ENCODE measurements around the gene SHB.

The SHB gene

DNA sequence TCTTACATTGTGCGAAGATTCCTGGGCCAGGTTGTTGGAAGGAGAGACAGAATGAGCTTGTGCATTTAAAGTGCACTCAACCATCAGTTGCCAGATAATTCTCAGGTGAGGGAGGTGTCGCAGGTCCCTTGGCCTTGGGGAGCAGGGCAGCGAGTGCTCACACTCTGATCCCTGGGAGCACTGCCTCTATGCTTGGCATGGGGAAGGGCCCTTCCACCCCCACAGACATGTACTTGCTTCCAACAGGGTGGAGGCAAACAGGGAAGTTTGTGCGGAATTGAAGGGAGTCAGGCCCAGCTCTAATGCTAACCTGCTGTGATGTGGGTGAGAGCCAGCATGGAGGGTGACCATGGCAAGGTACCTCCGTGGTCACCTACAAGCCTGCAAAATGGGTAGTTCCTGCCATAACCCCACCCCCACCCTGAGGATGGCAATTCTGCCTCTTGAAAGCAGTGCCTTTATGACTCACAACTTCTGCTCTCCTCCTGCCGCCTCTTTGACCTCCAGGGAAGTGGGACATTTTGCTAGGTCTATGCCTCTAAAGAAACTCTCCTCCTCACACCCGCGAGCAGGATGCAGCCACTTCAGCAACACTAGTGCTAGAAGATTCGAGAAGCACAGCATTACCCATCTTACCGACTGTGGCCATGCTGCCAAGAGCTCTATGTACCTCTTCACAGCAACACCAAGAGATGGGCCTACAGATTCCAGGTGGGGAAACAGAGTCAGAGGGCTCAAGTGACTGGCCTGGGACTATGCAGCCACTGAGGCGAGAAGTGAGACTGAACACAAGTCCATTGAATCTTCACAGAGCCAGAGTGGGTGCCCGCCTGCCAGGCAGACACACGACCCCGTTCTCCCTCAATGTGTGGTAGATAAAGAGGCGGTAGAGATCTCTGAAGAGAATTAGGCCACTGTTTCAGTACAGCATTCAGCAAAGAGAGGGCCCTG, 143.0 kb downstream of the SHB start:
- no peak for DNase-seq

DNA sequence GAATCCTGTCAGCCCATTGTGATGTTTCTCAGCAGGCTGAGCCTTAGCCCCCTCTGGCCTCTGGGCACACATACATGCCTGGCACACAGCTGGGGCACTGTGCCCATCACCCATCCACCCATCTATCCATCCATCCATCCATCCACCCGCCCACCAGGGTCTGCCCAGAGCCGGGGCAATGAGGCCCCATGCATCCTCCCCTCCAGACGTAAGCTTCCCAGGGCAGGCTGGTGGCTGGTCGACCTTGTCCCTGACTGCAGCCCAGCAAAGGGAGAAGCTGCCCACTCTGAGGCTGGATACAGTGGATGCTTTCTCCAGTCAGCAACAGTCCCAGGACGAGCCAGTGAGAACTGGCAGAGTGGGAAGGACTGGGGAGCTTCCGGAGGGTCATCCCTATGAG, 144.0 kb downstream of the SHB start:
- no peak for DNase-seq

DNA sequence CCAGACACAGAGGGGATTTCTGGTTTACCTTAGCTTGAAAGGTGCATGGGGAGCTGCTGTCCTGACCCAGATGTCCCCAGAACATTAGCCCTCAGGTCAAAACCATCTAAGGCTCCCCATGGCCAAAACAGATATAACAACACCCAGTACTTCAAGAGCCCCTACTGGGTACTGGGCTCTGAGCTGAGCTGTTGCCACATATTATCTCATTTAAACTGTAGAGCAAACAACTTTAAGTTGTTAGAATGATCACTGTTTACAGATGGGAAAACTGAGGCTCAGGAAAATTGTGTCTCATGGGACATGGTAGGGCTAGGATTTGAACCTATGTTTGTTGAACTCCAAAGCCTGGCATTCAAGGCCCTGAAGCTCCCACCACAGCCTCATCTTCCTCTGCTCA, 144.5 kb downstream of the SHB start:
- DNase-seq: no peak

DNA sequence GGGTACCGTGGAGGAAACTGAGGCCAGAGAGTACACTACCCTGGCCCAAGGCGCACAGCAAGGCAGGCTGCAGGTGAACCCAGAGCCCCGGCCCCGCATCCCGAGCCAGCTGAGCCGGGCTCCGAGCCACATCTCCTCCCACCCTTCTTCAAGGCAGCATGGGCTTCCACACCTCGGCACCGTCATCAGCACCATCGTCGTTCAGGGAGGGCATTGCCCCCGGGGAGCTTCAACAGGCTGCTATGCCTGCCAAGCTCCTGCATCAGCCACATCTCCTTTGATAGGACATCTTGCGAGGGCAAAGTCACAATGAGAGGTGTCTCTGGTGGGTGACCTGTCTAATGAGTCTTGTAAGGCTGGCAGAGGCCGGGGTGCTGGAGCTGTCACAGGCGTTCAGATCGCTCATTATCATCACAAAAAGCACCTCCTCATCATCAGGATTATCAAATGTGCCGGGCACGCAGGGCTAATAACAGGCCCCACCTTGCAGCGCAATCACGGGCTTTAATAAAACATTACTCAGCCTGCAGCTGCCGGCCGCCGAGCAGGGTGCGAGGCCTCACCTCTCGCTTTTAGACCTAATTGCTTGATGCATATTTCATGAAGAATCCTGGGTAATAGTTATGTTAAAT, 145.1 kb downstream of the SHB start:
- DNase-seq: no peak

DNA sequence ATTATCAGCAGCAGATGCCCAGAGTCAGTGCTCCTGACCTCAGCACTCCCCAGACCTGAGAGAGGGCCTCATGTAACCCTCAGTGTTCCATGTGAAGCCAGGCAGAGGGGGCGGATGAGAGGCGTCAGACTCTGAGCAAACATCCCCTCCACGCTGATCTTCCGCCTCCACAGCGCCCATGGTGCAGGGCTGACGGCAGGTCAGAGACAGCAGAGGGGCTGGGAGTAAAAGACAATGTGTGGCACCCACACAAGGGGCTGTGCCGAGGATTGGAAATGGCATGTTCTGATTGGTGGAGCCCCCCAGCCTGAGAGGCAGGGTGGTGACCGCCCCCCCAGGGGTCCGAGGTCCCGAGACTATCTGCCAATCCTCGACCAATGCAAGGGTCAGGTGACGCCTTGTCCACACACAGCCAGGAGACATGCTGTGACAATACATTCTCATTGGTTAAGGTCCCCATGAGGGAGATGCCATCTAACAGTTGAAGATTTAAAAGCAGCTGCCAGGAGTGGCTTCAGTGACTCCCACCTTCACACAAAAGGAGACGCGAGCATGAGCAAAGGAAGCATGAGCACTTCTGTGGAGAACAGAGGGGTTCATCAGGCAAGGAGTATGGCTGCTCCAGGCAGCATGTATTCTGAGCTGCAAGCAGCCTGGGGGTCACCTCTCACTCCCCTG, 145.8 kb downstream of the SHB start:
- DNase-seq: no peak

DNA sequence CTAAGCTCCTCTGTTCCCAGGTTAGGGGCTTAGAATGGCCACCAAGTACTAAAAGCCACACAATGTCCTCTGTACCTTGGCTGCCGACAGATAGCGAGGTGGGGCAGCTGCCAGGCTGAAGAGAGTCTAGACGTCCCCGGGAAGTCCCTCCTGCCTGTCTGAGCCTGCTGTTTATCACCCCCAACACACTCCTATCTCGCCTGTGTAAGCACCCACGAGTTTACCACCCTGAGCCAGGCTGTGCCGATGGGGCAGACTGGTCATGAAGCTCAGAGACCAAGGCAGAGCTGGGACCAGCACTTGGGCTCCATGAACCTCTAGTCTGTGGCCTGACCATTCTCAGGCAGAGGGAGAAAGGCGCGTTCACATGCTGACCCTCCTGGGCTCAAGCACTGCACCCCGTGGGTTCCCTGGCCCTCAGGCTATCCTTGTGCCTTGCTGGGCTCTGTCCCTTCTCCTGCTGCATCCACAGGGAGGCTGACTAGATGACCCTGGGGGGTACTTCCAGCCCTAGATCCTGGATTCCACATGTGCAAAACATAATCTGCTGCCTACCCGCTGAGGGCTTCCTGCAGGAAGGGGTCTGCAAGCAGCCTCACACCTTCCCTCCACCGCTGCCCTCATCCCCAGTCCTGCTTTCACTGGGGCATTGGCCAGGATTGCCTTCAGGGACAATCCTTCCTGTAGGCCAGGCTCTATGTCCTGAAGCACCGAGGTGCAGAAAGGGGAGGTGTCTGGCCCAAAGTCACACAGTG, 146.5 kb downstream of the SHB start:
- no peak for DNase-seq

DNA sequence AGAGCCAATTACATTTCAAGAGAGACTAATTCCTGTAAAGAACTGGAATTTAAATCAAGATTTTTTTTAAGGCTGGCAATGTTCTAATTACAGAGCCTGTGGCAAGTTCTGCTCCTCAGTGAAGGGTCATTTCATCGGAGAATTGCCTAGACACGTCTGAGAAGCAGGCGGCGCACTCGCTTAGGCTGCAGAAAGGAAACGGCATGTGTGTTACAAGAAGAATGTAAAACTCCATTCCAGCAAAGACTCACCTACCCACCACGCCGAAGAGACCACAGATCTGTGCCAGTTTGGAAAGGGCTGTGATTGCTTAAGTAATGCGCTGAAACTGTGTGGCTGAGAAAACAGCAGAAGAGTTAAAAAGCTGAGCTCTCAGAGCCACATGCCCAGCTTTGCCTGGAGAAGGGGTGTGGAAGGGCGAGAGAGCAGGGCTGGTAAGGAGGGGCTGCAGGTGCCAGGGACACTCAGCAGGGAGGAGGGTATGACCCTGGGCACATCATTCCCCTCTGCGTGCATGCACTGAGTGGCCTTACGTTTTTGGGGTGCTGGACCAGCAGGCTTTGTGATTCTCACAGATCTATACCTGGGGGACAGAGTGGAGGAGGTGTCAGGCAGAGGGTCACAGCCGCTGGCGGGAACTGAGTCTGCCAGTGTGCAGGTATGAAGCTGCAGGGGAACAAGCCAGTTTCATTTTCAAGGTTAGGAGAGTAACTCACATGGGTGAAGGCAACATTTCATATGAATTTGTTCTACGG, 147.3 kb downstream of the SHB start:
- DNase-seq: no peak

DNA sequence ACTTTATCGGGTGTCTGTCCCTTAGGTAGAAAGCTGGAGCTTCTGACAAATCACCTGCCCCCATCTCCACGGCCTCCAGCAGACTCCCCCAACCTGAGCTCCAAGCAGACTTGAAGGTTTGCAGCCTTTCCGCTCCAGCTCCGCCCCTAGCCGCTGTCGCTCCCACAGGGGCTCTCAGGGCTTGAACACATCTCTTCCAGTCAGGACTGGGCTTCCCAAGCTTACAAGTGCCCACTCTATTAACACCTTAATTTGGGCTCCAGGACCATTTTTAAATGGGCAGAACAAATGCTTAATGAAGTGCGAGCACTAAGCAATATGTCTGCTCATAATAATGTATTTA, 147.9 kb downstream of the SHB start:
- DNase-seq: no peak

DNA sequence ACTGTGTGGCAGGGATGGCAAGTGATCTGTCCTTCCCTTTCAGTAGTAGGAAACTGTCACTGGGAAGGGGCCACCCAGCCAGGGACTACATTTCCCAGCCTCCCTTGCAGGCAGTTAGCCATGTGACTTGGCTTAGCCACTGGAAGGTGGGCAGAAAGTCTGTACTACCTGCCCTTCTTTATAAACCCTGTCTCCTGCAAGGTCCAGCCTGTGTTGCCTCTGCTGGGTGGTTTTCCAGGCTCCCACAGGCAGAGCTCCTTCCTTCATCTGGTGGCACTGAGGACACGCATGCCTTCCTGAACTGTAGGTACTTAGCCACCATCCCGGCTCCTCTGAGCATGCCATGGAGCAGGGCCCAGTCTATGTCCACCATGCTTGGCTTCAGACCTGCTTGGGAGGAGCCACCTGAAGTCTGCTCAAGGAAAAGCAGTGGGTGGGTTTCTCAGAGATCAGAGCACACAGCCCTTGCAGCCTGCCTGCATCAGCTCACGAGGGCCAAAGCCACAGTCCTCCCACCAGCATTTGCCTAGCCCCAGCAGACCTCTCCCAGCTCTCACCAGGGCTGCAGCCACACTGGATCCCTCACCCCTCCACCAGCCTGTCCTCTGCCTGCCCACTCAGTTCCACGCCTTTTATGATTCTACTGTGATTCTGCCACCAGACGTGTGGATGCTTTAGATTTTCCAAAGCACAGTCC, 148.4 kb downstream of the SHB start:
- DNase-seq: peak; percentile 7

DNA sequence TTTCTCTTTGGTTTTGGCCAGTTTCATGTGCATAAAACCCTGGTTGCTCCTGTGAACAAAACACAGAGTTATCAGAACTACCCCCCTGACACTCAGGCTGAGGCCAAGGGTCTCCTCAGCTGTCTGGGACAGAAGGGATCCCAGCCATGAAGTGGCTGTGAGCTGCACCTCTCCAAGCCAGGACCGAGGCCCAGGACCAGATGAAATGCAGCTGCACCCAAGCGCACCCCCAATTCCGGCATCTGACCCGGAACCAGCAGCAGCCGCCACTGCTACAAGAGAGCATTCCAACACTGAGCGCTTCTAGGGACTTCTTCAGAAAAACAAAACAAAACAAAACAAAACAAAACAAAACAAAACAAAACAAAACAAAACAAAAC, 149.1 kb downstream of the SHB start:
- no peak for DNase-seq

DNA sequence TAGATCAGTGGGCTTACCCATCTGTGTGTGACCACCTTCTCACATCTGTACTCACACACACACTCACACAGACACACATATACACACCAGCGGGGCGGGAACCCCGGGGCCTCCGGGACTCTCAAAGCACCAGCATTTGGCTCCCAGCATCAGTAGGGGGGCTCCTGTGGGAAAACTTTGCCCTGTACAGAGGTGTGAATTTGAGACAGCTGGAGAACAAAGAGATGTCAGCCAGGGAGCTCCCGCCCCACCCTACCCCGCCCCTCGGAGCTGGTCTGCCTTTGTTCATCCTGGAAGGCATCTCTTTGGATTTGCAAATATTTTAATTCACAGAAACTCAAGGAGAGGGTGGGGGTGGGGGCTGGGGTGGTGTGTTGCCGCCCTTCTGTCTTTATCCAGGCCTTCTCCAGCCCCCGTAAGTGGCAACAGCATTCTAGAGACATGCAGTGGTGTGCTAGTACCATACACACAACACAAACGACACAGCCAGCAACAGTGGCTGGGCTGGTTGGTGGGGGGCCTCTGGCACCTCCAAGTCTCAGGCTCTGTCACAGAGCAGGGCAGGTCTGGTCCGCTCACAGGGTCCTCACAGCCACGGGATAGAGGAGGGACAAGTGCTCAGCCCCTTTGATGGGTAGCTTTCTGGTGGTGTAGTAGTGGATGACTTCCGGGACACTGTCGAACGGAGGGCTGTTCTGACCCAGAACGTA, 149.6 kb downstream of the SHB start:
- DNase-seq: no peak

DNA sequence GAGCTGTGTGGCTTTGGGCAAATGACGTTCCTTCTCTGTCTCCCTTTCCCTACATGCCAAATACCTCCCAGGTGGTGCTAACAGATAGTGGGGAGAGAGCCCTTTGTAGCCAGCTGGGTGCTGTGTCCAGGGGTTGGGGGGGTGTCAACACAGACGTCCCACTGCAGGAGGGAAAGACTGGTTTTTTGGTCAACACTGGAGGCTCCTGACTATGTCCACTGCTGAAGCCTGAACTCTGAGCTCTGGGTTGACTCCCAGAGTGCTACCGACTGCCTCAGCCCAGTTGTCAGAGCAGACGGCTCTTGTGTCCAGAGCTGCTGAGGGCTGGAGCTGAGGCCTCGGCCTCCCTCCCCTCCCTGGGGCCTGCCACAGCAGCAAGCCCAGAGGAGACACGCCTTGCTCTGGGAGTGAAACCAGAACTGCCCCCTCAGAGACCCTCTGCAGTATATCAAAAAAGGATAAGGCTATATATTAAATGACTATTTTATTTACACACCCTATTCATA, 150.3 kb downstream of the SHB start:
- DNase-seq: no peak

DNA sequence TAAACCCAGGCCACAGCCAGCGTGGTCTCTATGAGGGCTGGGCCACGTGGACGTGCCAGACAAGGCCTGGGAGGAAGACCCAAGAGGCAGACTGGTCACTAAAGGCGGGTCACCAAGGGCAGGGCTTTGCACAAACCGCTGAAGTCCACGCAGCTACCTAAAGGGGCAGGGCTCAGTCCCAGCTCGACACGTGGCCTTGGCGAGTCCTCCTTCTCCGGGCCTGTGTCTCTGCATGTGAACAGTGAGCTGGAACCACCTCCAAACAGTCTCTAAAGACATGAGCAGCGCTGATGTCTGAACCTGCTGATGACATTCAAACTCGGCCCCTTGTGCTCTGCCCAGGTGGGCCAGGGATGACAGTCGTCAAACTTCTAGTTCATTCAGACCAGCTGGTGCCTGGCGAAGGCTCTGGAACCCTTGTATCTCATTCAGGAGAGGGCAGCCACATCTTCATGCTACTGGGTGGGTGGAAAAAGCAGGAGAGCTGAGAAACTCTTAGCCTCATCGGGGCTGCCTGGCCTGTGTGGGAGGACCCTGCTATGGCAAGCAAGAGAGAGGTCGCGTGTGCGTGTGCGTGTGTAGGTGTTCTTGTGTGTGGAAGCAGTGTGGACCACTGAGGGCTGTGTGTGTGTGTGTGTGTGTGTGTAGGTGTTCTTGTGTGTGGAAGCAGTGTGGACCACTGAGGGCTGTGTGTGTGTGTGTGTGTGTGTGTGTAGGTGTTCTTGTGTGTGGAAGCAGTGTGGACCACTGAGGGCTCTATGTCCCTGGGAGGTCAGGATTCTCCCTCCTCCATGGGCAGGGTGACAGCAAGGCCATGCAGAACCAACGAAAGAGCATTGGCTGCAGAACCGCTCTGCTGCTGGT, 151.0 kb downstream of the SHB start:
- DNase-seq: no peak

DNA sequence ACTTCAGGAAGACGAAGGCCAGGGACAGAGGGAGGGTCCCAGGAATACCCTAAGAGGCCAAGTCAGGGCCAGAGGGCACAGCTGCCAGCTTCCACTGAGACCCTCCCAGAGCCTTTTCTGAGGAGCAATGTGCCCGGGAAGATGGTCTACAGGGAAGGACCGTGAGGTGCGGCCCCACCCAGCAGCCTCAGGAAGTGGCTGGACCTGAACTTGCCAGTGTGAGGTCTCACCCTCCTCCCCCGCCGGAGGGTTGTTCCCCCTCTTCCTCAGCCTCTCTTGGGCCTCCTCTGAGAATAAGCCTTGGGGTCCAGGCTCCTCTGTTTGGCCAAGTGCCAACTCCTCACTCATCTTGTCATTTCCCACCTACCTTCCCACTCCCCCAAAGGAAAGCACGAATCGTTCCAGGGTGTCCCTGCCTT, 151.7 kb downstream of the SHB start:
- DNase-seq: no peak

DNA sequence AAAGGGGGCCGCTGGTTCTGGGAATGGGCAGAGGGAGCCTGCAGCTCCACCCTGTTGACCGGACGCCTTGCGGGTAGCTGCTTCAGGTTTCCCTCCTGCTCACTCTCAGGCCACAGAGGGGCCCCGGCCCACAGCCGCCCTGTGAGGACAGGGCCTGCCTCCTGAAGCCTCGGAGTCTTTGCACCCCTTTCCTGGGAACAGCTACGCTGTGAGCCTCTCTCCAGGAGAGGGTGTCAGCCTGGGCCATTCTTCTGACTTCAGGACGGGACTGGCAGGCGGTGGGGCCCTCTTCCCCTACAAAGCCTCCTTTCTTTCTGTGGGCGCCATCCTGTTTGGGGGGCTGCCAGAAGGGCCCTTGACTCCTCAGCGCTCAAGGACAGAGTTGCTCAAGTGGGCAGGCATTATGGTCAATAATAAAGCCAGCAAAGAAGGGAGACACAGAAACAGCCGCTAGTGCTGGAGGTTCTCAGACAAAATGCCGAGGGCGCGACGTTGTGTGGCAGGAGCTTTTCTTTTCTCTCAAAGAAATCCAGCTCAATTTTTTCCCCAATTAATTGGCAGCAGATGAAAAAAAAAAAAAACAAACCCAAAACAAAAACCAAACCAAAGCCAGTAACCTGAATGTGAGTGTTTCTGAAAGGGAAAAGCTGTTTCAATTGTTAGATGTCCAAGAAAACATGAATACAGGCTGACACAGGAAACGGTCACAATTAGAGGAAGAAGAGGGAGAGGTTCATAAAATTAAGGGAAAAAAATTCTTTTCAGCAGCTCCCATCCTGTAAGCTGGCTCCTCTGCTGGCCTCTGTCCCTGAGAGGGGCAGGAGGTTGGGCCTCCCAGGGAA, 152.3 kb downstream of the SHB start:
- no peak for DNase-seq

DNA sequence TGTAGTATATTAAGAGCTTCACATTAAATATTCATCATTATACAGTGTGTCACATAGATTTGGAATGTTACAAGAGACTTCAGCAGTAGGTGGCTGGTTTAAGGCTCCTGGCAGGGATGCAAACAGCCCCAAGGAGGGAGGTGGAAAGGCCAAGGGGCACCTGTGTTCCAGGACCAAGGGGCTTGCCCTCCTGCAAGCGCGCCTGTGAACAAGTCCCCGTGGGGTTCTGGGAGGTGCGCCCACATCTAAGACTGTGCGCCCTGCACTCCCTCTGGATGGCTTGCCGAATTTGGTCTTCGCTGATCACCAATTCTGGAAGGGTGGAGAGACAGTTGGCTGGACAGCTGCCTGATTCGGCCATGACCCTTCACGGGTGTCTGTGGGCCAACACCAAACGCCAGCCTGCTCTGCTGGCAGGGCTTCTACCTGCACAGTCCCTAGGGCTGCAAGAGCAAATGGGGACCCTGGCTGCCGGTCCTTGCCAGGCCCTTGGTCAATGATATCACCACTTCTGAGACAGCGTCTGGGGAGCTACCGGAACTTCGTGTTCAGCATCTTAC, 153.0 kb downstream of the SHB start:
- no peak for DNase-seq

DNA sequence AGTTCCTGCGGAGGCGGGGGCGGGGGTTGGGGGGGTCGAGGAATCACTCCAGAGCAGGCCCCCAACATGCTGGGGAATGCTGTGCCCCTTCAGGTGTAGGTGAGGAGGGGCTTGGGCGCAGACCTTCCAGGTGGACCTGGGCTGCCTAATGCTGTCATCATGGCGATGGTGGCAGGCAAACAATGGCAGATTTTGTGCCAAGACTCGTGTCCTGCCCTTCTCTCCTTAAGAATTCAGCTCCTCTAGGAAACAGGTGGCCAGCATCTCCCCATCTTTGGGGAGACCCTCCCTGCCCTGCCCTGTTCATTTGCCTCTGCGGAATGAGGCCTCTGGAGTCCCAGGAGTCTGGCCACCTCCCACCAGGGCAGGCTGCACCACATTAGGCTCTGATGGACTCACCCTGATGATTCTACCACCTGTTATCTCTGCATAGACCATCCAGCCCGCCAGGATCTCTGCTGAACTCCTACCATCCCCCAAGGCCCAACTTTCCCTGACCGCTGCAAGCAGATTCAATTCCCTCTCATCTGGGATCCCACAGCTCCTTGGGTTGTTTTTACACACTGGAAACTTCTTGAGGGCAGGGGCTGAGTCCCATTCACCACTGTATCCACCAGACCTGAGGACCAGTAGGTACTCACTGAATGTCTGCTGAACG, 154.2 kb downstream of the SHB start:
- no peak for DNase-seq

DNA sequence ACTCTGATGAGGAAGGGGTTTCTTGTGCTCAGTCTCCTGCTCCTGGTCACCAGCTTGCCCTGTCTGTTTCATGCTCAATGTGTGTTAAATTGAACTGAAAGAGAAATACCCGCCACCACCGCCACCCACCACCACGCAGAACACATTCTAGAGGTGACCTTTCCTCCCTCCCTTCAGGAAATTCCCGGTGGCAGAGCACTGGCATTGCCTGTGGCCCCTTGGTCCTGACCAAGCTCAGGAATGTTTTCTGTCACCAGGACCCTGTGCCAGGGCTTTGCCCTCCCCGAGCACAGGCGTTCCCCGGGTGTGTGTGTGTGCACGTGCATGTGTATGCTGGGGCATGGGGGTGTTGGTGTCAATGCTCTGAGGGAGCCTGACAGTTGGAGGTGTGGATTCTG, 154.9 kb downstream of the SHB start:
- DNase-seq: no peak
